Mesothelial cell of epicardium (in vitro differentiated cells): ENCODE data around the gene FAAP20. TPM values are rescaled to one million over a fixed set of nuclear protein-coding genes. Genes with fewer than 3 reads are reported as not detected.

Experiments
- DNase-seq, 2 experiments: peaks; one replicate each; pipeline ENCODE4 v3.0.0; 2021; ENCODE audit warnings: low spot score in 2 of 2; ENCODE audit not compliant: unreplicated experiment in 2 of 2
- H3K27ac Mint-ChIP-seq: 2 replicates; pipeline ENCODE4 v1.8.0; 2021; ENCODE audit warnings: mixed read lengths
- H3K27me3 Mint-ChIP-seq: 2 replicates; pipeline ENCODE4 v1.8.0; 2021; ENCODE audit warnings: low read depth, mixed read lengths
- H3K36me3 Mint-ChIP-seq: 2 replicates; pipeline ENCODE4 v1.8.0; 2021; ENCODE audit warnings: mixed read lengths
- H3K4me1 Mint-ChIP-seq: 2 replicates; pipeline ENCODE4 v1.8.0; 2021; ENCODE audit warnings: mixed read lengths
- H3K4me3 Mint-ChIP-seq: 2 replicates; pipeline ENCODE4 v1.8.0; 2021; ENCODE audit warnings: mild to moderate bottlenecking, moderate library complexity, mixed read lengths
- H3K9me3 Mint-ChIP-seq: 2 replicates; pipeline ENCODE4 v1.8.0; 2021; ENCODE audit warnings: mixed read lengths
- total RNA-seq: library from RNA; stranded (reverse); gene quantifications from 3 replicates; pipeline ENCODE4 v1.2.1, GENCODE V29; 2021
- TF ChIP-seq, protein P1 (sequence below): fragments of 200-600 bp; sonication (generic); IDR thresholded peaks from one replicate; pipeline ENCODE4 v1.5.0; 2021; ENCODE audit warnings: antibody characterized with exemption; ENCODE audit not compliant: unreplicated experiment

Gene FAAP20
- total RNA-seq, 1 donor from 2014 or later = 92.2 TPM

DNA sequence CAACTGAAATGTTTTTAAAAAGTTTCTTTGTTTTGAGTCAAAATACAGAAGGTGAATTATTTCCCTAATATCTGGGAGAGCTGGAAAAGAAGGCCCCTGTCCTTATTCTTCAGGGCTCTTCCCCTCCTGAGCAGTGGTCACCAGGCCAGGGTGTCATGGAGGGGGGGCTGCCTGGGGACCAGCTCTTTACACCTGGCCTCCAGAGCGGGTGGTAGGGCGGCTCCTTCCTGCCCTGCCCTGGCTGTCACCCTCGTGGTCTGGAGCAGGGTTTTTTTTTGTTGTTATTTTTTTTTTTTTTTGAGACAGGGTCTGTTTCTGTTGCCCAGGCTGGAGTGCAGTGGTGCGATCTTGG is 40.2 kb upstream of the FAAP20 start:
- no peak for DNase-seq
- H3K4me1 Mint-ChIP-seq = peaks cover 64% of the 10 kb centered on the region
- no peaks in the 10 kb centered on the region for H3K36me3 Mint-ChIP-seq
- peak overlapping the region; percentile 51 for H3K4me3 Mint-ChIP-seq
- TF ChIP-seq, protein P1, sequence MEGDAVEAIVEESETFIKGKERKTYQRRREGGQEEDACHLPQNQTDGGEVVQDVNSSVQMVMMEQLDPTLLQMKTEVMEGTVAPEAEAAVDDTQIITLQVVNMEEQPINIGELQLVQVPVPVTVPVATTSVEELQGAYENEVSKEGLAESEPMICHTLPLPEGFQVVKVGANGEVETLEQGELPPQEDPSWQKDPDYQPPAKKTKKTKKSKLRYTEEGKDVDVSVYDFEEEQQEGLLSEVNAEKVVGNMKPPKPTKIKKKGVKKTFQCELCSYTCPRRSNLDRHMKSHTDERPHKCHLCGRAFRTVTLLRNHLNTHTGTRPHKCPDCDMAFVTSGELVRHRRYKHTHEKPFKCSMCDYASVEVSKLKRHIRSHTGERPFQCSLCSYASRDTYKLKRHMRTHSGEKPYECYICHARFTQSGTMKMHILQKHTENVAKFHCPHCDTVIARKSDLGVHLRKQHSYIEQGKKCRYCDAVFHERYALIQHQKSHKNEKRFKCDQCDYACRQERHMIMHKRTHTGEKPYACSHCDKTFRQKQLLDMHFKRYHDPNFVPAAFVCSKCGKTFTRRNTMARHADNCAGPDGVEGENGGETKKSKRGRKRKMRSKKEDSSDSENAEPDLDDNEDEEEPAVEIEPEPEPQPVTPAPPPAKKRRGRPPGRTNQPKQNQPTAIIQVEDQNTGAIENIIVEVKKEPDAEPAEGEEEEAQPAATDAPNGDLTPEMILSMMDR = no peak
- H3K27me3 Mint-ChIP-seq = no peaks in the 10 kb centered on the region
- peak overlapping the region; percentile 92 for H3K27ac Mint-ChIP-seq
- no peaks in the 10 kb centered on the region for H3K9me3 Mint-ChIP-seq

DNA sequence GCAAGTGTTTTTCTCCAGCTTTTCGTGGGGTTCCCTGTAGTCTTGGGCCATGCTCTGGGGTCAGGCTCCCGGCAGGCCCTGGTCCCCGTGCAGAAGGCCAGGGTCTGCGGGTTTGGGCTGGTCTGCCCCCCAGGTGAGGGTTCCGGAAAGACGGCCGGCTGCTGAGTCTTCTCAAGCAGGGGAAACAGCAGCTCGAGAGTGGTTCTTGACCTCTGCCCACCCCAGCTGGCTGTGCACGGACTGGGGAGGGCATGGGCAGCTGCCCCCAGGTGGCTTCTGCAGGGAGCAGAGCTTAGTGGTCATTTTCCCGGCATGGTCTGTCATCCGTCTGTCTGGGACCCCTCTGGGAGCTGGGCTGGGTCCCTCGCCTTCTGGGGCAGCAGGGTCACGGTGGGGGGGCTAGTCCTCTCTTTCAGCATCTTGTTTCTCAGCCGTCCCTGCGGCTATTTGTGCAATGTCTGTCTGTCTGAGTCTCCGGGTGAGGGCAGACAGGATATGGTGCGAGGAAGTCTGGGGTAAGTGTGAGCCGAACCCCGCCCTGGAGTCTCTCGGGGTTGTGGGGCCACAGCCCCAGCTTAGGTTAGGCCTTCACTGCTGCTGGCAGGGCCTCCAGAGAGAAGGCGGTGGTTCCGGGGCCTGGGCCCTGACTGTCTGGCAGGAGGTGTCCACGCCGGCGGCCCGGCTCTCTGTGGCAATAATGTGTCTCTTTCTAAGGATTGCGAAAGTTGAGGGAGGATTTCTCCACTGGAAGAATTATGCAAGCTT is 39.6 kb upstream of the FAAP20 start:
- H3K4me1 Mint-ChIP-seq = peaks cover 64% of the 10 kb centered on the region

DNA sequence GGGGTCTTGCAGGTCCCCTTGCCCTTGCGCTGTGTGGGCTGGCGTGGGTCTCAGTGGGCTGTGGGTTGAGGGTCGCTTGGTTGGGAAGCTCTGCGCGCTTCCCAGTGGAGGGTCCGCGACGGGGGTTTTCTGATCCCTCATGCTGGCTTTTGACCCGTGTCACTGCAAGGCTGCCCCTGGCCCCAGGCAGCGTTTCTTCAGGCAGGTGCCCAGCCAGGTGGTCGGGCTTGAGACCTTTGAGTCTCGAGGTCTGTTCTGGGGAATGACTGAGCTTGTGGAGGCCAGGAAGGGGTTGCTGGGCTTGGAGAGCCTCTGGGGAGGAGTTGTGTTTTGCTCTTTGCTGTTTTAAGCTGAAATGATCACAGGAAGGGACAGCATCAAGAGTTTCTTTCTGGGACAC is 38.9 kb upstream of the FAAP20 start:
- peak overlapping the region; percentile 34 for H3K4me3 Mint-ChIP-seq
- H3K27ac Mint-ChIP-seq = peak overlapping the region; percentile 82
- no peaks in the 10 kb centered on the region for H3K36me3 Mint-ChIP-seq
- H3K9me3 Mint-ChIP-seq = no peaks in the 10 kb centered on the region
- DNase-seq = no peak
- no peaks in the 10 kb centered on the region for H3K27me3 Mint-ChIP-seq
- TF ChIP-seq, protein P1 = no peak
- peaks cover 63% of the 10 kb centered on the region for H3K4me1 Mint-ChIP-seq

More for the DNA sequence above, 39.6 kb upstream of the FAAP20 start:
- no peaks in the 10 kb centered on the region for H3K36me3 Mint-ChIP-seq
- H3K27me3 Mint-ChIP-seq = no peaks in the 10 kb centered on the region
- no peak for DNase-seq
- peak overlapping the region; percentile 51 for H3K4me3 Mint-ChIP-seq
- no peaks in the 10 kb centered on the region for H3K9me3 Mint-ChIP-seq
- H3K27ac Mint-ChIP-seq = peak overlapping the region; percentile 92
- TF ChIP-seq, protein P1 = no peak

DNA sequence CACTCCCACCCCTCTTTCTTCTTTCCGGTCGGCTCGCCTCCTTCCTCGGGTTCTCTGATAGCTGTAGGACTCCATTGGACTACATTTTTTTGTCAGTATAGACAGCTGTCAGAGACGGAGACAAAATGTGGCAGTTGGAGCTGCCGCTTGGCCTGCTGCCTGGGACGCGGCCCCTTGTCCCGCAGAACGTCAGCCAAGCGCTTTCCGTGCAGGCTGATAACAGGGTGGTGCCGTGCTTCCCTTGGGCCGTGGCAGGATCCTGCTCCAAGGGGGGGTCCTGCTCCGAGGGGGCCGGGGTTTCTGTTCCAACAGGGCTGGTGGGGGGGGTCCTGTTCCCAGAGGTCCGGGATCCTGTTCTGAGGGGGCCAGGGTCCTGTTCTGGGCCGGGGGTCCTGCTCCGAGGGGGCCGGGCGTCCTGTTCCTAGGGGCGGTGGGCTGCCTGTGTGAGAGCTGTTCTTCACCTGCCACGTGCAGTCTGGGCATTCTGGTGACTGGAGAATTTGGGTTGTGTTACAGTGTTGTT is 38.4 kb upstream of the FAAP20 start:
- no peaks in the 10 kb centered on the region for H3K9me3 Mint-ChIP-seq
- no peaks in the 10 kb centered on the region for H3K36me3 Mint-ChIP-seq
- DNase-seq = no peak
- H3K4me3 Mint-ChIP-seq = peak overlapping the region; percentile 94
- TF ChIP-seq, protein P1 = no peak
- H3K27me3 Mint-ChIP-seq = no peaks in the 10 kb centered on the region
- H3K27ac Mint-ChIP-seq = peak overlapping the region; percentile 96
- peaks cover 63% of the 10 kb centered on the region for H3K4me1 Mint-ChIP-seq

DNA sequence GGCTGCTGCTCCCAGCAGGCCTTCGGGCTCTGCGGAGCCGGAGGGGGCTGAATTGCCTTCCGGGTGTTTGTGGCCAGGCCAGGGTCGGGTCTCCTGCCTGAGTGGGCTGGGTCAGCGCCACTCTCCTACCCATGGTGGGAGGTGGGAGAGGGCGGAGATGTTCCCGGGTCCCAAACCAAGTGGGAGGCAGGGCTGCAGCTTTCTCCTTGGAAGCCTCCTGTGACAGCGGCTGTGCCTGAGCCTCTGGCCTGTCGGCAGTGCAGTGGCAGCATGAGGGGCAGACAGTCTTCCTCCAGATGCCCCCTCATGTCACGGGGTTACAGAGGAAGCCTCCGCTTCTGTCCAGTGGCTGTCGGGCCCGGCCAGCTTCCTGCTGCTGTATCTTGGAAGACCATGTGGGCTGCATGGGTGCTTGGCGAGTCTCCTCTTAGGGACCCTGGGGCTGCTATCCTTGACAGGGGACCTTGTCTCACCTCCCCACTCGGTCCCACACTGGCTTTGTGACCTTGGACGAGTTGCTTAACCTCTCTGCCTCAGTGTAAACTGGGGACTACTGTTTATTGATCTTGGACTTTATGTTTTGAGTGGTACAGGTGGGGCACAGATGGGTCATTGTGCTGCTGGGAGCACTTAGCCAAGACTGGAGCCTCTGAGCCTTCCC is 37.8 kb upstream of the FAAP20 start:
- no peaks in the 10 kb centered on the region for H3K36me3 Mint-ChIP-seq
- peak overlapping the region; percentile 96 for H3K27ac Mint-ChIP-seq
- peak overlapping the region; percentile 94 for H3K4me3 Mint-ChIP-seq
- TF ChIP-seq, protein P1 = no peak
- H3K27me3 Mint-ChIP-seq = no peaks in the 10 kb centered on the region
- no peak for DNase-seq
- no peaks in the 10 kb centered on the region for H3K9me3 Mint-ChIP-seq
- peaks cover 61% of the 10 kb centered on the region for H3K4me1 Mint-ChIP-seq
